ENCODE results near the gene ST6GALNAC5. TPM values are rescaled to one million over a fixed set of nuclear protein-coding genes. Genes with fewer than 3 reads are reported as not detected.
"Not testable (repeated sequence)": the region's sequence is repeated elsewhere in the genome, so short reads cannot be mapped to it uniquely, and the experiment has no call there.

Gene ST6GALNAC5
- not detected for total RNA-seq

DNA sequence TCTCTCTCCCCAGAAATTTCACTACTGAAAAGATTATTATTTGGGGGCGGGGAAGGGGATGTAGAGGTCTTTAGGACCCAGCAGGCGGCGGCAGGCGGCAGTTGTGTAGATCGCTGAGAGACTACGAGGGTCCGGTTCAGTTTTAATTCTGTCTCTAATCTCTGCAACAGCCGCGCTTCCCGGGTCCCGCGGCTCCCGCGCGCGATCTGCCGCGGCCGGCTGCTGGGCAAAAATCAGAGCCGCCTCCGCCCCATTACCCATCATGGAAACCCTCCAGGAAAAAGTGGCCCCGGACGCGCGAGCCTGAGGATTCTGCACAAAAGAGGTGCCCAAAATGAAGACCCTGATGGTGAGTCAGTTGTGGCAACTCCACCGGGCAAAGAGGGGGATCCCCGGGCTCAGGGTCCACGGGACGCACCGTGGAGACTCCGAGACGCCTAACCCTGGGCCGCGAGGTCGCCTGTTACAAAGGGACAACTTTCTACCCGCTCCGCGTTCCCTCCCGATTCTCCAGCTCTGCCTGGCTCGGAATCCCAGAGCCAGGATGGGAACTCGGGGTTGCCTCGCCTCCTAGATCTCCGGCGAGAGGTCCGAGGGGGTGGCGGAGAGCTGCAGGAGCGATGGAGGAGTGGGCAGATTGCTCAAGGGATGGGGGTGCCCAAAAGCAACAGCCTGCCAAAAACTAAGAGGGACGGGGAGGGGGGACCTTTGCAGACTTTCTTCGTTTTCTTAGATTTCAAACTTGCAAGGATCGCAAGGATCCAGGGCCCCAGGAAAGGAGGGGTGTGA lies at the start of gene ST6GALNAC5:
Gene ST6GALNAC5, plus strand, starts transcription at position 139 of the 789 bp plus-strand sequence.
- peaks cover 12% of the 10 kb centered on the region for H3K4me1 Mint-ChIP-seq (ENCODE audit: low read depth)
- H3K36me3 Mint-ChIP-seq (ENCODE audit: insufficient read depth), result no peaks in the 10 kb centered on the region
- peaks cover 57% of the 10 kb centered on the region for H3K27me3 Mint-ChIP-seq (ENCODE audit: low read depth)
- no peaks in the 10 kb centered on the region for H3K9me3 Mint-ChIP-seq
- ATAC-seq (peak in 1 of 2 donors; percentile 20), DNase-seq (no peak)
- H3K4me3 Mint-ChIP-seq, result peak within 1 kb of the TSS; percentile 60

DNA sequence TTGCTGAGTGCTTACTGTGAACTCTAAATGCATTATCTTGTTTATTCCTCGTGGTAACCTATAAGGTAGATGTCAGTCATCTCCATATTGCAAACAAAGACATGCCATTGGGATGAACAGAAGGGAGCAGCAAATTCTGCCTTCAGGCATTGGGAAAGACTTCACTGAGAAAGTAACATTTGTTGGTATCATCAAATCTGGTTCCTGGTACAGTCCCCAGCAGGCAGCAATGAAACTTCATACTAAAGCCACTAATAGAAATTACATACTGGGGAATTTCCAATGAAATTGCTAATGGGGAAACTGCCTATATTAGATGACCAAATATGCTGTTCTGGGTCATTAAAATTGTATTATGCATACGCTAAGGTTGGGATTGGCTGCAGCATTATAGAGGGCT lies 47.3 kb upstream of the ST6GALNAC5 start:
- no peak for ATAC-seq
- no peaks in the 10 kb centered on the region for H3K9me3 Mint-ChIP-seq
- no peaks in the 10 kb centered on the region for H3K36me3 Mint-ChIP-seq (ENCODE audit: insufficient read depth)
- H3K4me1 Mint-ChIP-seq (ENCODE audit: low read depth), result no peaks in the 10 kb centered on the region
- peaks cover 1% of the 10 kb centered on the region for H3K27me3 Mint-ChIP-seq (ENCODE audit: low read depth)
- no peak for DNase-seq
- H3K4me3 Mint-ChIP-seq, result no peak overlapping the region

DNA sequence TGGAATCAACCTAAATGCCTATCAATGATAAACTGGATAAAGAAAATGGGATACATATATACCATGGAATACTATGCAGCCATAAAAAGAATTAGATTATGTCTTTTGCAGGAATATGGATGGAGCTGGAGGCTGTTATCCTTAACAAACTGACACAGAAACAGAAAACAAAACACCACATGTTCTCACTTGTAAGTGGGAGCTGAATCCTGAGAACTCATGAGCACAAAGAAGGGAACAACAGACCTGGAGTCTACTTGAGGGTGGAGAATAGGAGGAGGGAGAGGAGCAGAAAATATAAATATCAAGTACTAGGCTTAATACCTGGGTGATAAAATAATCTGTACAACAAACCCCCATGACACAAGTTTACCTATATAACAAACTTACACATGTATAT lies 44.3 kb upstream of the ST6GALNAC5 start:
- H3K9me3 Mint-ChIP-seq; H3K27me3 Mint-ChIP-seq (ENCODE audit: low read depth); ATAC-seq; H3K36me3 Mint-ChIP-seq (ENCODE audit: insufficient read depth); H3K4me1 Mint-ChIP-seq (ENCODE audit: low read depth); H3K4me3 Mint-ChIP-seq; DNase-seq: not testable (repeated sequence)

DNA sequence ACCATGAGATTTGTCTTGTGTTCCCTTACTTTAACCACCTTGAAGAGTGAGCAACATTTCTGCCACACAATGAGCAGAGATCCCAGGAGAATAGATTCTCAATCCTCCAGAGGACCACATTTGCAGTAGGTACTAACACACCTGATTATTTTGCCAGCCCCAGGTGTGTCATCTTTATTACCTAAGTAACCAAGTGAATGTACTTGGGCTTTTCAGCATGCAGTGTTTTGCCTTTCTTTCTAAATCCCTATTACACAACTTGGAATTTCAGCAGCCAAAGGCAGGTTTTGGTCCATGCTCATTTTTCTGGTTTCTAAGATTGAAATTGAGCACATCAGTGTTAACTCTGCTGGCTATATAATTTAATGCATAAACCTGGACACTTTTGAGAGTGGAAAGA lies 43.2 kb upstream of the ST6GALNAC5 start:
- Mint-ChIP-seq H3K36me3 (ENCODE audit: insufficient read depth) (no peaks in the 10 kb centered on the region), H3K4me1 (ENCODE audit: low read depth) (no peaks in the 10 kb centered on the region), H3K9me3 (no peaks in the 10 kb centered on the region), H3K27me3 (ENCODE audit: low read depth) (no peaks in the 10 kb centered on the region), H3K4me3 (no peak overlapping the region)
- DNase-seq (no peak), ATAC-seq (no peak)

GRCh38 chr1:76826072-76826845 lies 41.0 kb upstream of the ST6GALNAC5 start:
- H3K27me3 Mint-ChIP-seq (ENCODE audit: low read depth), result no peaks in the 10 kb centered on the region
- H3K4me1 Mint-ChIP-seq (ENCODE audit: low read depth), result no peaks in the 10 kb centered on the region
- H3K4me3 Mint-ChIP-seq, result no peak overlapping the region
- DNase-seq (no peak), ATAC-seq (no peak)
- no peaks in the 10 kb centered on the region for H3K9me3 Mint-ChIP-seq
- no peaks in the 10 kb centered on the region for H3K36me3 Mint-ChIP-seq (ENCODE audit: insufficient read depth)

- Mint-ChIP-seq H3K9me3 (no peaks in the 10 kb centered on the region), H3K4me1 (ENCODE audit: low read depth) (no peaks in the 10 kb centered on the region), H3K36me3 (ENCODE audit: insufficient read depth) (no peaks in the 10 kb centered on the region), H3K27me3 (ENCODE audit: low read depth) (no peaks in the 10 kb centered on the region), H3K4me3 (no peak overlapping the region)
- no peak for DNase-seq
- ATAC-seq, result no peak
These were observed 40.2 kb upstream of the ST6GALNAC5 start for GRCh38 chr1:76827066-76827465.

- ATAC-seq (no peak), DNase-seq (no peak)
- Mint-ChIP-seq H3K4me3 (no peak overlapping the region), H3K36me3 (ENCODE audit: insufficient read depth) (no peaks in the 10 kb centered on the region), H3K9me3 (no peaks in the 10 kb centered on the region), H3K27me3 (ENCODE audit: low read depth) (no peaks in the 10 kb centered on the region), H3K4me1 (ENCODE audit: low read depth) (no peaks in the 10 kb centered on the region)
These were observed 36.9 kb upstream of the ST6GALNAC5 start for GRCh38 chr1:76830373-76830772.

GRCh38 chr1:76832521-76832920 lies 34.8 kb upstream of the ST6GALNAC5 start:
- ATAC-seq, result no peak
- no peak overlapping the region for H3K4me3 Mint-ChIP-seq
- no peaks in the 10 kb centered on the region for H3K9me3 Mint-ChIP-seq
- H3K4me1 Mint-ChIP-seq (ENCODE audit: low read depth), result no peaks in the 10 kb centered on the region
- H3K36me3 Mint-ChIP-seq (ENCODE audit: insufficient read depth), result no peaks in the 10 kb centered on the region
- DNase-seq, result no peak
- no peaks in the 10 kb centered on the region for H3K27me3 Mint-ChIP-seq (ENCODE audit: low read depth)

DNA sequence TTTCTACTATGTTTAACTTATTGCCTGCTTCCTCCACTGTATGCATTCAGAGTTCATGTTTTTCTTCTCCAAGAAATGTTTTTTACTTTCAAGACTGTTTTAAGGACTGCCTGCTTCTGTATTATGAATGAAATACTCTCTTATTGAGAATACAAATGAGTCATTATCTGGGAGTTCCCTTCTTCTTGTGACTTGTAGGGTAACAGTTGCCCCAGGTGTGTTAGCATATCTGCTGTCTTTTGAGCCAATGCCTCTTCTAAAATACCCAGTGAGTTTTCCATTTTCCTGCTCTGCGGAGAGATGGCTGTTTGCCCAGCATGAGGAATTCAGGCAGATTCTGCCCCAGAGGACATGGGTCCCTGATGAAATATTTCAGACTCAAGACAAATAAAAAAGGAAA lies 34.1 kb upstream of the ST6GALNAC5 start:
- no peaks in the 10 kb centered on the region for H3K36me3 Mint-ChIP-seq (ENCODE audit: insufficient read depth)
- H3K4me3 Mint-ChIP-seq, result no peak overlapping the region
- ATAC-seq (no peak), DNase-seq (no peak)
- no peaks in the 10 kb centered on the region for H3K9me3 Mint-ChIP-seq
- H3K27me3 Mint-ChIP-seq (ENCODE audit: low read depth), result no peaks in the 10 kb centered on the region
- H3K4me1 Mint-ChIP-seq (ENCODE audit: low read depth), result no peaks in the 10 kb centered on the region

GRCh38 chr1:76833856-76834255 lies 33.4 kb upstream of the ST6GALNAC5 start:
- Mint-ChIP-seq H3K27me3 (ENCODE audit: low read depth) (peaks cover 2% of the 10 kb centered on the region), H3K36me3 (ENCODE audit: insufficient read depth) (no peaks in the 10 kb centered on the region), H3K4me1 (ENCODE audit: low read depth) (no peaks in the 10 kb centered on the region), H3K4me3 (no peak overlapping the region), H3K9me3 (no peaks in the 10 kb centered on the region)
- no peak for DNase-seq
- ATAC-seq, result no peak

DNA sequence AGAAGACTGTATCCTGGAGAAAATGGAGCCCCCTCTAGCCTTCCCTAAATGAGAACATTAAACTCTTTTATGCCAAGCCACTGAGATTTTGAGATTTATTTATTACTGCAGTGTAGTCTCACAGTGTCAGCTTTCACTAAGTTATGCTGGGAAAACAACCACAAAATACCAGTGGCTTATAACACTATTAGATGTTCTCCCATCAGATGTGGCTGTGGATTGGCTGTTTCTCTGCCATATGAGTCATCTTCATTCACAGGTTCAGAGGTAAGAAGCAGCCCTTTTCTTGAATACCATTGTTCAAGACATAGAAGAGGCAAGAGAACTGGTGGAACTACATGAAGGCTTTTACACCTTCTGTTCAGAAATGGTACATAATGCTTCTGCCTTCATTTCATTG lies 32.1 kb upstream of the ST6GALNAC5 start:
- no peak for DNase-seq
- H3K4me1 Mint-ChIP-seq (ENCODE audit: low read depth), result no peaks in the 10 kb centered on the region
- no peaks in the 10 kb centered on the region for H3K36me3 Mint-ChIP-seq (ENCODE audit: insufficient read depth)
- no peak overlapping the region for H3K4me3 Mint-ChIP-seq
- H3K9me3 Mint-ChIP-seq, result no peaks in the 10 kb centered on the region
- ATAC-seq, result no peak
- peaks cover 2% of the 10 kb centered on the region for H3K27me3 Mint-ChIP-seq (ENCODE audit: low read depth)

- Mint-ChIP-seq H3K9me3 (no peaks in the 10 kb centered on the region), H3K36me3 (ENCODE audit: insufficient read depth) (no peaks in the 10 kb centered on the region), H3K4me1 (ENCODE audit: low read depth) (peaks cover 11% of the 10 kb centered on the region), H3K4me3 (no peak overlapping the region), H3K27me3 (ENCODE audit: low read depth) (peaks cover 2% of the 10 kb centered on the region)
- DNase-seq (no peak), ATAC-seq (no peak)
These were observed 27.0 kb upstream of the ST6GALNAC5 start for GRCh38 chr1:76840278-76840677.

DNA sequence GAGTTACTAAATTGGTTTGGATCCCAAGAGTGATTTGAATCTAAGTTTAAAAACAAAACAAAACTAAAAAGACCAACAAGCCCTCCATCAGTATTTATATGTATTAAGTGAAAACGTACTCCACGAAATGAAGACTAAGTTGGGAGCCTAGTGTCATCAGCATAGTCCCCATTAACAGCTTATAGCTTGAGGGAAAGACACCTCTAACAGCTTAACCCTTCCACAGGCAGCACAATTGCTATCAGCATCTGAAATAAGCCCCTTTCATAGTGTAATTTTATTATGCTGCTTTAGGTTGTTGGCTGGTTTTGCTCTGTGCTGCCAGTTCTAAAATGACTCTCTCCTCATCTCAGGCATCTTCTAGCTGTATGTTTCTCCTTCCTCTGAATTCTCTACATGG lies 25.8 kb upstream of the ST6GALNAC5 start:
- peaks cover 2% of the 10 kb centered on the region for H3K27me3 Mint-ChIP-seq (ENCODE audit: low read depth)
- H3K9me3 Mint-ChIP-seq, result no peaks in the 10 kb centered on the region
- H3K4me3 Mint-ChIP-seq, result no peak overlapping the region
- no peaks in the 10 kb centered on the region for H3K36me3 Mint-ChIP-seq (ENCODE audit: insufficient read depth)
- DNase-seq, result no peak
- H3K4me1 Mint-ChIP-seq (ENCODE audit: low read depth), result peaks cover 11% of the 10 kb centered on the region
- no peak for ATAC-seq

GRCh38 chr1:76843821-76844464 lies 23.3 kb upstream of the ST6GALNAC5 start:
- Mint-ChIP-seq H3K4me1 (ENCODE audit: low read depth) (peaks cover 11% of the 10 kb centered on the region), H3K9me3 (no peaks in the 10 kb centered on the region), H3K36me3 (ENCODE audit: insufficient read depth) (no peaks in the 10 kb centered on the region), H3K27me3 (ENCODE audit: low read depth) (no peaks in the 10 kb centered on the region), H3K4me3 (no peak overlapping the region)
- ATAC-seq (no peak), DNase-seq (no peak)
